IMR-90 (cell line): ENCODE measurements around the gene NPRL2. TPM values are rescaled to one million over a fixed set of nuclear protein-coding genes. Genes with fewer than 3 reads are reported as not detected.

Experiments
- ATAC-seq: fragments of 200-7000 bp; cut with Tn5 transposase; 2 replicates; pipeline ENCODE4 v1.9.1; 2020; ENCODE audit warnings: low read depth, mild to moderate bottlenecking, moderate library complexity
- BruUV-seq: library from RNA; stranded (reverse); fragments of 400-500 nt; replicated peaks from 2 replicates; lab custom pipeline; 2021; lab: Mats Ljungman, UMichigan
- CTCF ChIA-PET: fragments of 300-600 bp; formaldehyde crosslinking; extraction: SDS; loops from one replicate; lab custom pipeline; 2021; ENCODE audit warnings: antibody characterized with exemption; lab: Yijun Ruan, JAX
- POLR2A ChIA-PET: fragments of 300-600 bp; sonication (Branson Sonifier 250); formaldehyde crosslinking; loops from one replicate; lab custom pipeline; 2022; ENCODE audit warnings: antibody characterized with exemption; ENCODE audit not compliant: unreplicated experiment; lab: Charles Lee
- DNase-seq: peaks from one replicate; pipeline ENCODE4 v3.0.0; 2013
- H2AFZ ChIP-seq: replicated peaks from 2 replicates; pipeline ENCODE3; 2013; ENCODE audit warnings: low read length, mild to moderate bottlenecking; ENCODE audit not compliant: poor library complexity
- H2AK5ac ChIP-seq: 2 replicates; pipeline ENCODE4 v1.6.1; 2013; ENCODE audit warnings: low read depth, low read length, inconsistent platforms
- H2AK9ac ChIP-seq: replicated peaks from 2 replicates; pipeline ENCODE3; 2013; ENCODE audit warnings: mild to moderate bottlenecking, low read depth, low read length, moderate library complexity; ENCODE audit not compliant: poor library complexity
- H2BK120ac ChIP-seq: 2 replicates; pipeline ENCODE4 v1.6.1; 2013; ENCODE audit warnings: low read depth, low read length, inconsistent platforms
- H2BK15ac ChIP-seq: 3 replicates; pipeline ENCODE4 v1.6.1; 2013; ENCODE audit warnings: low read depth, low read length, inconsistent platforms
- H2BK20ac ChIP-seq: 2 replicates; pipeline ENCODE4 v1.6.1; 2013; ENCODE audit warnings: low read depth, mild to moderate bottlenecking, inconsistent platforms, low read length, moderate library complexity
- H2BK5ac ChIP-seq: 2 replicates; pipeline ENCODE4 v1.6.1; 2013; ENCODE audit warnings: mild to moderate bottlenecking, low read depth, low read length, inconsistent platforms; ENCODE audit not compliant: poor library complexity, severe bottlenecking
- H3K14ac ChIP-seq: replicated peaks from 2 replicates; pipeline ENCODE4 v1.6.1; 2013; ENCODE audit warnings: low read depth, low read length, inconsistent platforms
- H3K18ac ChIP-seq: 2 replicates; pipeline ENCODE4 v1.6.1; 2013; ENCODE audit warnings: low read depth, low read length, control low read depth
- H3K23ac ChIP-seq: 2 replicates; pipeline ENCODE4 v1.6.1; 2013; ENCODE audit warnings: low read depth, low read length, inconsistent platforms
- H3K27ac ChIP-seq: 2 replicates; pipeline ENCODE4 v1.5.1; 2013; ENCODE audit warnings: mild to moderate bottlenecking, control low read depth, low read length; ENCODE audit not compliant: insufficient read depth
- H3K27me3 ChIP-seq: 2 replicates; pipeline ENCODE4 v1.6.1; 2013; ENCODE audit warnings: low read length; ENCODE audit not compliant: control insufficient read depth, insufficient read depth
- H3K36me3 ChIP-seq: 2 replicates; pipeline ENCODE4 v1.6.1; 2013; ENCODE audit warnings: low read length, mixed read lengths; ENCODE audit not compliant: control insufficient read depth, insufficient read depth
- H3K4ac ChIP-seq: 2 replicates; pipeline ENCODE4 v1.6.1; 2013; ENCODE audit warnings: low read depth, low read length, inconsistent platforms
- H3K4me1 ChIP-seq: 2 replicates; pipeline ENCODE4 v1.6.1; 2013; ENCODE audit warnings: low read length, mixed read lengths; ENCODE audit not compliant: control insufficient read depth, insufficient read depth
- H3K4me2 ChIP-seq: 2 replicates; pipeline ENCODE4 v1.6.1; 2013; ENCODE audit warnings: low read depth, mild to moderate bottlenecking, control low read depth, low read length, moderate library complexity
- H3K4me3 ChIP-seq: 2 replicates; pipeline ENCODE4 v1.5.1; 2013; ENCODE audit warnings: low read depth, mild to moderate bottlenecking, control low read depth, low read length, moderate library complexity; ENCODE audit not compliant: insufficient read depth
- H3K56ac ChIP-seq: 2 replicates; pipeline ENCODE4 v1.6.1; 2013; ENCODE audit warnings: low read length, inconsistent platforms; ENCODE audit not compliant: insufficient read depth; ENCODE audit errors: extremely low read depth
- H3K79me1 ChIP-seq, 2 experiments: 2 replicates each; pipeline ENCODE4 v1.6.1; 2013; ENCODE audit warnings: low read length in 2 of 2, inconsistent platforms in 1 of 2, low read depth in 1 of 2
- H3K9ac ChIP-seq: 2 replicates; pipeline ENCODE4 v1.6.1; 2013; ENCODE audit warnings: low read depth, low read length, control low read depth
- H3K9me1 ChIP-seq: 2 replicates; pipeline ENCODE4 v1.6.1; 2013; ENCODE audit warnings: low read length, inconsistent platforms; ENCODE audit not compliant: insufficient read depth
- H3K9me3 ChIP-seq: 2 replicates; pipeline ENCODE4 v1.6.1; 2013; ENCODE audit warnings: low read length; ENCODE audit not compliant: control insufficient read depth, insufficient read depth
- H4K20me1 ChIP-seq: 2 replicates; pipeline ENCODE4 v1.6.1; 2013; ENCODE audit warnings: low read length, inconsistent platforms; ENCODE audit not compliant: insufficient read depth
- H4K5ac ChIP-seq: 2 replicates; pipeline ENCODE4 v1.6.1; 2013; ENCODE audit warnings: mild to moderate bottlenecking, low read depth, low read length, control low read depth
- H4K8ac ChIP-seq, 2 experiments: 2 replicates each; pipeline ENCODE4 v1.6.1; 2013; ENCODE audit warnings: low read depth in 2 of 2, low read length in 2 of 2, control low read depth in 1 of 2, inconsistent platforms in 1 of 2
- H4K91ac ChIP-seq: 2 replicates; pipeline ENCODE4 v1.6.1; 2013; ENCODE audit warnings: low read depth, low read length, inconsistent platforms; ENCODE audit not compliant: insufficient read depth
- BHLHE40 ChIP-seq: fragments of 150-350 bp; IDR thresholded peaks from 2 replicates; pipeline ENCODE4 v1.6.1; 2016; ENCODE audit warnings: mild to moderate bottlenecking, low read depth, low read length
- CEBPB ChIP-seq: IDR thresholded peaks from 2 replicates; pipeline ENCODE4 v1.6.1; 2012; ENCODE audit warnings: low read depth, low read length, improper control_type of control experiment
- CHD1 ChIP-seq: IDR thresholded peaks from 2 replicates; pipeline ENCODE4 v1.6.1; 2012; ENCODE audit warnings: low read depth, low read length, improper control_type of control experiment
- FOS ChIP-seq: fragments of 150-350 bp; IDR thresholded peaks from 2 replicates; pipeline ENCODE4 v1.6.1; 2016; ENCODE audit warnings: low read depth, low read length
- MAFK ChIP-seq: IDR thresholded peaks from 2 replicates; pipeline ENCODE4 v1.6.1; 2012; ENCODE audit warnings: low read depth, low read length, improper control_type of control experiment
- NFE2L2 ChIP-seq: fragments of 150-350 bp; IDR thresholded peaks from 2 replicates; pipeline ENCODE4 v1.6.1; 2016; ENCODE audit warnings: low read depth, mild to moderate bottlenecking, low read length
- POLR2A ChIP-seq: IDR thresholded peaks from 2 replicates; pipeline ENCODE4 v1.6.1; 2012; ENCODE audit warnings: mild to moderate bottlenecking, low read depth, low read length
- RAD21 ChIP-seq: IDR thresholded peaks from 2 replicates; pipeline ENCODE4 v1.6.1; 2012; ENCODE audit warnings: low read length, improper control_type of control experiment
- RCOR1 ChIP-seq: IDR thresholded peaks from 2 replicates; pipeline ENCODE4 v1.6.1; 2012; ENCODE audit warnings: mild to moderate bottlenecking, low read length, improper control_type of control experiment; ENCODE audit not compliant: insufficient replicate concordance
- RFX5 ChIP-seq: IDR thresholded peaks from 2 replicates; pipeline ENCODE4 v1.8.0; 2012; ENCODE audit warnings: low read depth, mild to moderate bottlenecking, low read length, moderate library complexity
- WGBS, 2 experiments: methylation state at CpG; one replicate each; pipeline versions ENCODE4 v1.1.5 to v1.1.7; 2013; ENCODE audit warnings: missing lambda C conversion rate in 2 of 2; ENCODE audit not compliant: insufficient read length in 1 of 2; ENCODE audit errors: extremely low coverage in 2 of 2; 5-methylcytosine and 5-hydroxymethylcytosine counted together
- dilution Hi-C: fragments of 300-500 bp; cut with HindIII; formaldehyde crosslinking; loops from one replicate; pipeline ENCODE4 v1.14.3; 2018; ENCODE audit warnings: low sequenced_read_pairs; ENCODE audit not compliant: unreplicated experiment
- in situ Hi-C: fragments of 300-500 bp; cut with MboI; formaldehyde crosslinking; loops from 3 replicates; pipeline ENCODE4 v1.14.3; 2019; ENCODE audit warnings: low sequenced_read_pairs, inconsistent platforms, mixed read lengths
- intact Hi-C: fragments of 100-400 bp; cut with micrococcal nuclease; formaldehyde crosslinking; loops from 2 replicates; pipeline ENCODE4 v1.10.0; 2022
- polyA plus RNA-seq, 3 experiments: library from polyadenylated mRNA; depleted of rRNA; stranded (reverse); fragments of >200 nt; gene quantifications; 2 replicates each; pipeline ENCODE4 v1.2.3, GENCODE V29; 2012; ENCODE audit warnings: low replicate concordance in 1 of 3
- total RNA-seq: library from RNA; depleted of rRNA; stranded (reverse); fragments of >200 nt; gene quantifications from 2 replicates; pipeline ENCODE4 v1.2.3, GENCODE V29; 2012
- TF ChIP-seq, protein P1 (sequence below): fragments of 150-350 bp; IDR thresholded peaks from 2 replicates; pipeline ENCODE4 v1.6.1; 2016; ENCODE audit warnings: low read depth, mild to moderate bottlenecking, low read length, moderate library complexity, borderline replicate concordance

NPRL2 gene
- total and polyA plus RNA-seq, 2 of the 4 experiments (the other 2 are of a cell fraction), result 38.3 to 38.7 TPM

DNA sequence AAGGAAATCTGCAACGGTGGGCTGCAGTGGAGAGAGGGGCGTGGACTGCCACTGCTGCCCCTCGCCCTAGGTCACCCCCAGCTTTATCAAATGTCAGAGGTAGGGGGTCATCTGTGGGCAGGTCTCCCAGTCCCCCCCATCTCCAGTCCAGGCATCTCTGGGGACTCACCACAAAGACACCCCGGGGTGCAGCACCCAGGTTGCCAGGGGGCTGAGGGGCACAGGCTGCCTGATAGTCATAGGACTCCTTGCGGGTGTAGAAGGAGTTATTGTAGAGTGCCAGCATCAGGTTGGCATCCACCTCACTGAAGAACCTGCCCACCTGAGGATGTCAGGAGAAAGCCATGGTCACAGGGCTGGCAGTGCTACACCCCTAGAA lies 15.3 kb upstream of the NPRL2 start:
- peaks cover 3% of the 10 kb centered on the region; the same call in 1 of the 2 replicates for H3K4me1 ChIP-seq
- H2BK15ac ChIP-seq, result no peak overlapping the region
- 0 out of 2 replicates have a peak, but pooled peaks cover 6% of the 10 kb centered on the region for H3K9me1 ChIP-seq
- H3K9ac ChIP-seq, result no peak overlapping the region
- POLR2A ChIA-PET, result no interaction called here
- H3K4ac ChIP-seq, result no peak overlapping the region
- ATAC-seq (no peak), DNase-seq (no peak)
- no peak overlapping the region for H4K5ac ChIP-seq
- H2BK120ac ChIP-seq, result no peak overlapping the region
- no peak overlapping the region for H2BK5ac ChIP-seq
- H3K27ac ChIP-seq, result no peak overlapping the region
- no CpG with 5 or more reads among the region's 5 CpGs for WGBS, 2 experiments
- H2AFZ ChIP-seq, result peak overlapping the region; percentile 92
- H3K9me3 ChIP-seq, result no peaks in the 10 kb centered on the region
- H3K27me3 ChIP-seq, result peaks cover 38% of the 10 kb centered on the region
- H3K56ac ChIP-seq, result no peak overlapping the region
- no peak overlapping the region for H2AK9ac ChIP-seq
- H3K4me2 ChIP-seq, result no peak overlapping the region
- no peaks in the 10 kb centered on the region for H3K36me3 ChIP-seq
- intact Hi-C loops, result no loop called here
- dilution Hi-C loops, result no loop called here
- no peak overlapping the region for H4K8ac ChIP-seq
- H3K23ac ChIP-seq, result no peak overlapping the region
- H3K4me3 ChIP-seq, result no peak overlapping the region
- H3K18ac ChIP-seq, result no peak overlapping the region
- TF ChIP-seq, protein P1, sequence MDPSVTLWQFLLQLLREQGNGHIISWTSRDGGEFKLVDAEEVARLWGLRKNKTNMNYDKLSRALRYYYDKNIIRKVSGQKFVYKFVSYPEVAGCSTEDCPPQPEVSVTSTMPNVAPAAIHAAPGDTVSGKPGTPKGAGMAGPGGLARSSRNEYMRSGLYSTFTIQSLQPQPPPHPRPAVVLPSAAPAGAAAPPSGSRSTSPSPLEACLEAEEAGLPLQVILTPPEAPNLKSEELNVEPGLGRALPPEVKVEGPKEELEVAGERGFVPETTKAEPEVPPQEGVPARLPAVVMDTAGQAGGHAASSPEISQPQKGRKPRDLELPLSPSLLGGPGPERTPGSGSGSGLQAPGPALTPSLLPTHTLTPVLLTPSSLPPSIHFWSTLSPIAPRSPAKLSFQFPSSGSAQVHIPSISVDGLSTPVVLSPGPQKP, result no peak
- TF ChIP-seq BHLHE40 (no peak), NFE2L2 (no peak), RFX5 (no peak), MAFK (no peak), RAD21 (no peak), FOS (no peak), CHD1 (no peak), RCOR1 (no peak), CEBPB (no peak), POLR2A (no peak)
- BruUV-seq, result no TSS peak
- no peaks in the 10 kb centered on the region for H3K79me1 ChIP-seq
- H2BK20ac ChIP-seq, result no peak overlapping the region
- no peak overlapping the region for H3K14ac ChIP-seq
- CTCF ChIA-PET, result no interaction called here
- H2AK5ac ChIP-seq, result no peak overlapping the region
- no peaks in the 10 kb centered on the region for H4K20me1 ChIP-seq
- H4K91ac ChIP-seq, result no peak overlapping the region
- in situ Hi-C loops, result no loop called here
